ENCODE results near the gene PLEKHA4. TPM values are rescaled to one million over a fixed set of nuclear protein-coding genes. Genes with fewer than 3 reads are reported as not detected.
A peak's percentile ranks its signal among the peaks of the same experiment; 100 is the strongest.

The PLEKHA4 gene
- total and polyA plus RNA-seq, 2 of the 13 experiments (the other 11 are each of a cell fraction or from before 2014, with no cell fraction given), result 4.8 to 6.0 TPM

DNA sequence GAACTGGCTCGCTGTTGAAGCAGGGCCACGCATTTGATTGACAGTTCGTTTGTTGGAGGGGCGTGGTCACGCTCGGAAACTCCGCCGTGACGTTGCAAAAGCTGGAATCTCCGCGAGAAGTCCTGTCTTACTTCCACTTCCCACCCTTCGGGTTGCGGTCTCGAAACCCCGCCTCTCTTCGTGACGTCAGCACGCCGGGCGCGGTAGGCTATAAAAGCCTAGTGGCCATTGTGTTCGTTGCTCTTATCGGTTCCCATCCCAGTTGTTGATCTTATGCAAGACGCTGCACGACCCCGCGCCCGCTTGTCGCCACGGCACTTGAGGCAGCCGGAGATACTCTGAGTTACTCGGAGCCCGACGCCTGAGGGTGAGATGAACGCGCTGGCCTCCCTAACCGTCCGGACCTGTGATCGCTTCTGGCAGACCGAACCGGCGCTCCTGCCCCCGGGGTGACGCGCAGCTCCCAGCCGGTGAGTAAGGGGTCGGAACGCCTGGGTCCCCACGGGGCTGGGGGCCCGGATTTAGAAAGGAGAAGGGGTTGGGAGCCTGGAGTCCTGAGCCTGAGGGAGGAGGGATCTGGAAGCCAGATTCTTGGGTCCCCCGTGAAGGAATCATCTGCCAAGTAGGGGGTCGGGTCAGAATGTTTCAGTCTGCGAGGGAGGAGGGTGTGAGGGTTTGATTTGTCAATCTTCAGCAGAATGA is 3.9 kb upstream of the PLEKHA4 start, which contains the start of gene PPP1R15A (continued):
- peak; percentile 68; the same call in 1 of the 3 replicates for TF ChIP-seq MXI1 (IDR thresholded peaks at IDR 0.05; ENCODE audit: borderline replicate concordance, low read depth, low read length)
- TF ChIP-seq, protein P1, sequence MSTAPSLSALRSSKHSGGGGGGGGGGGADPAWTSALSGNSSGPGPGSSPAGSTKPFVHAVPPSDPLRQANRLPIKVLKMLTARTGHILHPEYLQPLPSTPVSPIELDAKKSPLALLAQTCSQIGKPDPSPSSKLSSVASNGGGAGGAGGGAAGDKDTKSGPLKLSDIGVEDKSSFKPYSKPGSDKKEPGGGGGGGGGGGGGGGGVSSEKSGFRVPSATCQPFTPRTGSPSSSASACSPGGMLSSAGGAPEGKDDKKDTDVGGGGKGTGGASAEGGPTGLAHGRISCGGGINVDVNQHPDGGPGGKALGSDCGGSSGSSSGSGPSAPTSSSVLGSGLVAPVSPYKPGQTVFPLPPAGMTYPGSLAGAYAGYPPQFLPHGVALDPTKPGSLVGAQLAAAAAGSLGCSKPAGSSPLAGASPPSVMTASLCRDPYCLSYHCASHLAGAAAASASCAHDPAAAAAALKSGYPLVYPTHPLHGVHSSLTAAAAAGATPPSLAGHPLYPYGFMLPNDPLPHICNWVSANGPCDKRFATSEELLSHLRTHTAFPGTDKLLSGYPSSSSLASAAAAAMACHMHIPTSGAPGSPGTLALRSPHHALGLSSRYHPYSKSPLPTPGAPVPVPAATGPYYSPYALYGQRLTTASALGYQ (CRISPR knock-in tag; IDR thresholded peaks at IDR 0.05), result no peak
- TF ChIP-seq ZNF33B (CRISPR knock-in tag; IDR thresholded peaks at IDR 0.05), result 0 out of 2 replicates have a peak, but pooled peaks have one; percentile 62
- TF ChIP-seq, protein P2, sequence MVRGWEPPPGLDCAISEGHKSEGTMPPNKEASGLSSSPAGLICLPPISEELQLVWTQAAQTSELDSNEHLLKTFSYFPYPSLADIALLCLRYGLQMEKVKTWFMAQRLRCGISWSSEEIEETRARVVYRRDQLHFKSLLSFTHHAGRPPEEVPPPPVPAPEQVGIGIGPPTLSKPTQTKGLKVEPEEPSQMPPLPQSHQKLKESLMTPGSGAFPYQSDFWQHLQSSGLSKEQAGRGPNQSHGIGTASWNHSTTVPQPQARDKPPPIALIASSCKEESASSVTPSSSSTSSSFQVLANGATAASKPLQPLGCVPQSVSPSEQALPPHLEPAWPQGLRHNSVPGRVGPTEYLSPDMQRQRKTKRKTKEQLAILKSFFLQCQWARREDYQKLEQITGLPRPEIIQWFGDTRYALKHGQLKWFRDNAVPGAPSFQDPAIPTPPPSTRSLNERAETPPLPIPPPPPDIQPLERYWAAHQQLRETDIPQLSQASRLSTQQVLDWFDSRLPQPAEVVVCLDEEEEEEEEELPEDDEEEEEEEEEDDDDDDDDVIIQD (CRISPR knock-in tag; IDR thresholded peaks at IDR 0.05; ENCODE audit: low read depth), result peak; percentile 72; the same call in 1 of the 2 replicates
- TF ChIP-seq, protein P3, sequence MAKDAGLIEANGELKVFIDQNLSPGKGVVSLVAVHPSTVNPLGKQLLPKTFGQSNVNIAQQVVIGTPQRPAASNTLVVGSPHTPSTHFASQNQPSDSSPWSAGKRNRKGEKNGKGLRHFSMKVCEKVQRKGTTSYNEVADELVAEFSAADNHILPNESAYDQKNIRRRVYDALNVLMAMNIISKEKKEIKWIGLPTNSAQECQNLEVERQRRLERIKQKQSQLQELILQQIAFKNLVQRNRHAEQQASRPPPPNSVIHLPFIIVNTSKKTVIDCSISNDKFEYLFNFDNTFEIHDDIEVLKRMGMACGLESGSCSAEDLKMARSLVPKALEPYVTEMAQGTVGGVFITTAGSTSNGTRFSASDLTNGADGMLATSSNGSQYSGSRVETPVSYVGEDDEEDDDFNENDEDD (CRISPR knock-in tag; IDR thresholded peaks at IDR 0.05; ENCODE audit: borderline replicate concordance), result no peak; the same call in 1 of the 2 replicates
- TF ChIP-seq ZSCAN9 (CRISPR knock-in tag; IDR thresholded peaks at IDR 0.05; ENCODE audit: borderline replicate concordance), result no peak; the same call in 1 of the 2 replicates
